AG04450 (cell line): ENCODE results near the gene GCSH. TPM values are rescaled to one million over a fixed set of nuclear protein-coding genes. Genes with fewer than 3 reads are reported as not detected.

ENCODE experiments used
- CTCF ChIA-PET: fragments of 300-600, 350-600 bp; formaldehyde crosslinking; extraction: SDS; loops from one replicate; lab custom pipeline; 2022; ENCODE audit warnings: antibody characterized with exemption, inconsistent platforms; lab: Charles Lee
- POLR2A ChIA-PET: fragments of 350-600 bp; formaldehyde crosslinking; extraction: SDS; loops from one replicate; lab custom pipeline; 2021; ENCODE audit warnings: antibody characterized with exemption, inconsistent platforms; lab: Yijun Ruan, JAX
- DNase-seq: peaks from one replicate; pipeline ENCODE4 v3.0.0-alpha.2; 2011; ENCODE audit warnings: low read depth, low spot score
- H3K27ac ChIP-seq: one replicate; pipeline ENCODE4 v1.5.1; 2012; ENCODE audit warnings: low read depth, low read length, control low read depth
- H3K27me3 ChIP-seq: one replicate; pipeline ENCODE4 v1.6.0; 2012; ENCODE audit warnings: low read length; ENCODE audit not compliant: control insufficient read depth, insufficient read depth
- H3K4me3 ChIP-seq: 2 replicates; pipeline ENCODE4 v1.5.1; 2011; ENCODE audit warnings: mild to moderate bottlenecking, low read depth, low read length, control low read depth
- H3K9me3 ChIP-seq: 2 replicates; pipeline ENCODE4 v1.5.1; 2012; ENCODE audit warnings: low read length; ENCODE audit not compliant: control insufficient read depth, insufficient read depth
- polyA minus RNA-seq: library from RNA; depleted of rRNA, polyadenylated mRNA; stranded (reverse); fragments of >200 nt; gene quantifications from 2 replicates; pipeline ENCODE4 v1.2.3, GENCODE V29; 2011; rRNA and poly(A)+ RNA removed
- polyA plus RNA-seq: library from polyadenylated mRNA; depleted of rRNA; stranded (reverse); fragments of >200 nt; gene quantifications from 2 replicates; pipeline ENCODE4 v1.2.3, GENCODE V29; 2011; rRNA removed
- TF ChIP-seq, protein P1 (sequence below): IDR thresholded peaks from 2 replicates; pipeline ENCODE4 v1.5.1; 2011; ENCODE audit warnings: low read depth, low read length, control low read depth, inconsistent platforms

GCSH gene
- polyA plus RNA-seq, result 16.1 and 26.7 TPM in 2 replicates
- polyA minus RNA-seq, result 2.0 and 5.6 TPM in 2 replicates

DNA sequence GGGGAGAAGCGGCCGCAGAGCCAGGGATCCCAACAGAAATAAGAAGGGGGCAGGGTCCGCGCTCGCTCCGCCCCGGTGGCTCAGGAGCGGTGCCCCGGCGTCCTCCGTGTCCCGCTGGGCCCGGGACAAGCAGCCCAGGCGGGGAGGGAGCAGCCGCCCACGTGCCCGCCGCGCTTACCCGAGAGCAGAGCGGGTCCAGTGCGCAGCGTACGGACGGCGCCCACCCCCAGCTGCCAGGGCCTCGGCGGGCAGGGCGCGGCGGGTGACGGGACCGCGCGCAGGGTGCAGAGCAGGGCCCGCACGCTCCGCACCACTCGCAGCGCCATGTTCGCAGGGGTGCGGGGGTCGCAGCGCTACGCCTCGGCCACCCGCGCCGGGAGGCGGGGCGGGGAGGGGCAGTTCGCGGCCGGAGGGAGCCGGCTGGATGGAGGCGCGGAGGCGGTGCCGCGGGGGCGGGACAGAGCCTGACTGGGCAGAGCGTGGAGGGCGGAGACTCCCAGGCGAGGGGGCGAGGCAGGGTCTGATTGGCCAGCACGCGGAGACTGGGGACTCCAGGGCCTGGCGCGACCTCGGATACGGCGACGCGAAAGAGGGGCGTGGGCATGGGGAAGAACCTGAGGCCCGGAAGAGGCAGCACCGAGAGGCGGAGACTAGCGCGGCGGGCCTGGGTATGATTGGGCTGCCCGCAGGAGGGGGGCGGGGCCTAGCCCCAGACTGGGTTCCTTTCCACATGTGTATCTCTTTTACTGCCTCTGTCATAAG lies at the start of gene GCSH:
TSS of gene GCSH (minus strand) at position 443 of the 762 bp plus-strand sequence. CDS start at position 326, 117 bp downstream.
- peak; percentile 96 for DNase-seq
- H3K4me3 ChIP-seq, result peak within 1 kb of the TSS; percentile 73
- no peaks in the 10 kb centered on the region; the same call in 1 of the 2 replicates for H3K9me3 ChIP-seq
- POLR2A ChIA-PET, result no interaction called here
- no peak within 1 kb of the TSS for H3K27ac ChIP-seq
- TF ChIP-seq, protein P1, sequence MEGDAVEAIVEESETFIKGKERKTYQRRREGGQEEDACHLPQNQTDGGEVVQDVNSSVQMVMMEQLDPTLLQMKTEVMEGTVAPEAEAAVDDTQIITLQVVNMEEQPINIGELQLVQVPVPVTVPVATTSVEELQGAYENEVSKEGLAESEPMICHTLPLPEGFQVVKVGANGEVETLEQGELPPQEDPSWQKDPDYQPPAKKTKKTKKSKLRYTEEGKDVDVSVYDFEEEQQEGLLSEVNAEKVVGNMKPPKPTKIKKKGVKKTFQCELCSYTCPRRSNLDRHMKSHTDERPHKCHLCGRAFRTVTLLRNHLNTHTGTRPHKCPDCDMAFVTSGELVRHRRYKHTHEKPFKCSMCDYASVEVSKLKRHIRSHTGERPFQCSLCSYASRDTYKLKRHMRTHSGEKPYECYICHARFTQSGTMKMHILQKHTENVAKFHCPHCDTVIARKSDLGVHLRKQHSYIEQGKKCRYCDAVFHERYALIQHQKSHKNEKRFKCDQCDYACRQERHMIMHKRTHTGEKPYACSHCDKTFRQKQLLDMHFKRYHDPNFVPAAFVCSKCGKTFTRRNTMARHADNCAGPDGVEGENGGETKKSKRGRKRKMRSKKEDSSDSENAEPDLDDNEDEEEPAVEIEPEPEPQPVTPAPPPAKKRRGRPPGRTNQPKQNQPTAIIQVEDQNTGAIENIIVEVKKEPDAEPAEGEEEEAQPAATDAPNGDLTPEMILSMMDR, result no peak
- no peaks in the 10 kb centered on the region for H3K27me3 ChIP-seq
- CTCF ChIA-PET, result interaction anchor here (1.4 kb wide), 1 partner anchor 109 kb away, joined by 9 read pairs; no protein-coding TSS in a partner anchor

DNA sequence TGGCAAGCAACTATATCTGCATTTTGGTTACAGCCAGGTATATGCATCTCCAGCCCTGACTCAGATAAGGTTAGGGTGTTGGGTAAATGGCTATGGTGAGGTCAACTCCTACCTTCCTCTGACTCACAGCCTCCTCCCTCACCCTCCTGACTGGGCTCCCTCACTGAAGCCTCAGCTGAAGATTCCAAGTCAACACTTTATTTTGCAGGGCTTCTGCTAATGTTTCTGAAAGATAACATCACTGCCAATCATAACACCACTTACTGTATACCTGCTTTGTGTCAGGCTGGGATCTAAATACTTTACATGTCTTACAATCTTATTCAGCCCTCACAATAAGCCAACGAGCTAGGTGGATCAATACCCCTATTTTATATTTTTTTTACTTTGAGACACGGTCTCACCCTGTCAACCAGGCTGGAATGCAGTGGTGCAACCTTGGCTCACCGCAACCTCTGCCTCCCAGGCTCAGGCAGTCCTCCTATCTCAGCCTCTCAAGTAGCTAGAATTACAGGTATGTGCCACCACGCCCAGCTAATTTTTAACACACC lies 47.8 kb upstream of the GCSH start:
- Histone ChIP-seq H3K4me3 (no peak overlapping the region), H3K9me3 (no peaks in the 10 kb centered on the region), H3K27me3 (no peaks in the 10 kb centered on the region), H3K27ac (no peak overlapping the region)
- TF ChIP-seq, protein P1, result no peak
- CTCF ChIA-PET, result interaction anchor here (0.6 kb wide), 1 partner anchor 108 kb away, joined by 3 read pairs; the partner anchor contains the start of gene ATMIN
- no peak for DNase-seq
- POLR2A ChIA-PET, result no interaction called here

DNA sequence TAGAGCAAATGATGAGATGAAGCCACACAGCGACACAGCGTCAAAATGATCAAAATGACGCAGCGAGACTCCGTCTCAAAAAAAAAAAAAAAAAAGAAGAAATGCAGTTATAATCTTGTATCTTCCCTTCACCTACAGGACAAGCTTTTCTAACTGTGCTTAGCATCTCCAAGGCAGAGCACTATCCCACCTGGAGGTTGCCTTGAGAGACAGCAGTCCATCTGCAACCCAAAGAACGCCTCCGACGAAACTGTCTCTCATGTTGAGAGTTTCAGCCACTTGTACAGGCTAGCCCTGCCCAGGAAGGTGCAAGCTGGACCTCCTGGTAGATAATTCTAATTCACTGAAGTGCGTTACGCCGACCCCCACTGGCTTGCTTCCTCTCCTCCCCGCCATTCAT lies 46.7 kb upstream of the GCSH start:
- H3K9me3 ChIP-seq, result no peaks in the 10 kb centered on the region
- no peaks in the 10 kb centered on the region for H3K27me3 ChIP-seq
- H3K4me3 ChIP-seq, result no peak overlapping the region
- ChIA-PET CTCF (no interaction called here), POLR2A (no interaction called here)
- TF ChIP-seq, protein P1, result no peak
- no peak overlapping the region for H3K27ac ChIP-seq
- no peak for DNase-seq

DNA sequence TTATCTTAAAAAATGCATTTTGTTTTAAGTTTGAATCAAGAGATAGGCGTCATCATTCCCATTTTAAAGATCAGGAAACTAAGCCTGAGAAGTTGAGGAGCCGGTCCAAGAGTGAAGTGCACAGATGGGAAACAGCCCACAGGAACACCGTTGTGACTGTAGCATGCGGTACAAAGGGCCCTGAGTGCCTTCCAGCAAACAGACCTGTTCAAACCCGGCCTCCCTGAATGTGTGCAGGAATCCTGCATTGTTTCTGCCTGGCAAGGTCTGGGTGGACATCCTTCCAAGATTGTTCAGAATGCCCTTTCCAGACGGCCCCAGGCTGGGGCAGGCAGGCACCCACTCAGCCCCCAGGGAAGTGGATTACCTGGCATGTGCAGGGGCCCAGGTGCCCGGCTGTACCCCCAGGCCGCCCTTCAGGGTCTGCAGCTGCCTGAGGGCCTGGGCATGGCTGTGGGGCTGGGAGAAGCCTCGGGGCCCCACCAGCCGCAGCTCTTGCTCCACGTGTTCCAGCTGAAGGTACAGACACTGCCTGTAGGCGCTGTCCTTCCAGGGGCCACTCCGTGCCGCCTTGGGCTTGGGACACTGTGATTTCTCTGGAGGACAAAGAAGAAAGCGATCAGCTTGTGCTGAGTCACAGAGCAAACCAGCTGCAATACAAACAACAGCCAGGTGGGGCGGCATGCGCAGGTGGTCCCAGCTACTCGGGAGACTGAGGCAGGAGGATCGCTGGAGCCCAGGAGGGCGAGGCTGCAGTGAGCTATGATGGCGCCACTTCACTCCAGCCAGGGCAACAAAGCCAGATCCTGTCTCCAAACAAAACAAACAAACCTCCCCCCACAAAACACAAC lies 45.0 kb upstream of the GCSH start:
- CTCF ChIA-PET, result interaction anchor here (0.7 kb wide), 1 partner anchor 483 kb away, joined by 6 read pairs; no protein-coding TSS in a partner anchor
- H3K27me3 ChIP-seq, result no peaks in the 10 kb centered on the region
- POLR2A ChIA-PET, result no interaction called here
- H3K27ac ChIP-seq, result no peak overlapping the region
- TF ChIP-seq, protein P1, result peak; percentile 26
- no peaks in the 10 kb centered on the region; the same call in 1 of the 2 replicates for H3K9me3 ChIP-seq
- no peak overlapping the region for H3K4me3 ChIP-seq
- DNase-seq, result no peak
